ENCODE data around the gene EYA4. TPM values are rescaled to one million over a fixed set of nuclear protein-coding genes. Genes with fewer than 3 reads are reported as not detected.

EYA4 gene
- under 0.01 TPM in 1 of 2 replicates, not detected in the other for total RNA-seq

GRCh38 chr6:133241086-133241900 is at the start of gene EYA4:
TSS of gene EYA4 (plus strand) at chr6:133241357. CDS start at chr6:133274781, 33,424 bp downstream.

All from thoracic aorta endothelial cell (primary cell).